Measurements from ENCODE around the gene REN.

- no peak for TF ChIP-seq CTCF (IDR thresholded peaks at IDR 0.05)
- TF ChIP-seq POLR2A (IDR thresholded peaks at IDR 0.05) = no peak
Observed at GRCh38 chr1:204125759-204126351, 40.3 kb downstream of the REN start.
